ENCODE results near the gene KRT1. TPM values are rescaled to one million over a fixed set of nuclear protein-coding genes. Genes with fewer than 3 reads are reported as not detected.
"Not testable (repeated sequence)": the region's sequence is repeated elsewhere in the genome, so short reads cannot be mapped to it uniquely, and the experiment has no call there.

Gene KRT1
- total RNA-seq, 1 donor from 2014 or later = not detected

GRCh38 chr12:52714887-52715281, 34.7 kb upstream of the KRT1 start:
- H3K36me3 Mint-ChIP-seq (ENCODE audit: low read depth) = no peaks in the 10 kb centered on the region
- no peaks in the 10 kb centered on the region for H3K9me3 Mint-ChIP-seq
- DNase-seq (ENCODE audit: low read depth, low spot score) = no peak
- no peak for TF ChIP-seq CTCF (conservative IDR thresholded peaks at IDR 0.05)
- no peak overlapping the region for H3K27ac Mint-ChIP-seq (ENCODE audit: unreplicated experiment)
- peak overlapping the region; percentile 74 for H3K4me3 Mint-ChIP-seq
- peaks cover 12% of the 10 kb centered on the region for H3K4me1 Mint-ChIP-seq
- peaks cover 54% of the 10 kb centered on the region for H3K27me3 Mint-ChIP-seq (ENCODE audit: low read depth)

GRCh38 chr12:52713960-52714886, 34.0 kb upstream of the KRT1 start:
- no peak overlapping the region for H3K27ac Mint-ChIP-seq (ENCODE audit: unreplicated experiment)
- H3K27me3 Mint-ChIP-seq (ENCODE audit: low read depth) = peaks cover 53% of the 10 kb centered on the region
- TF ChIP-seq CTCF (conservative IDR thresholded peaks at IDR 0.05) = no peak
- peak; percentile 49 for DNase-seq (ENCODE audit: low read depth, low spot score)
- H3K4me1 Mint-ChIP-seq = peaks cover 12% of the 10 kb centered on the region
- H3K9me3 Mint-ChIP-seq = no peaks in the 10 kb centered on the region
- H3K4me3 Mint-ChIP-seq = peak overlapping the region; percentile 75
- H3K36me3 Mint-ChIP-seq (ENCODE audit: low read depth) = no peaks in the 10 kb centered on the region

GRCh38 chr12:52712122-52712521, 31.9 kb upstream of the KRT1 start:
- DNase-seq (ENCODE audit: low read depth, low spot score); H3K9me3 Mint-ChIP-seq; H3K27ac Mint-ChIP-seq (ENCODE audit: unreplicated experiment); H3K36me3 Mint-ChIP-seq (ENCODE audit: low read depth); H3K4me3 Mint-ChIP-seq: not testable (repeated sequence)
- peaks cover 23% of the 10 kb centered on the region for H3K4me1 Mint-ChIP-seq
- peaks cover 48% of the 10 kb centered on the region for H3K27me3 Mint-ChIP-seq (ENCODE audit: low read depth)

GRCh38 chr12:52710730-52711129, 30.5 kb upstream of the KRT1 start:
- DNase-seq (ENCODE audit: low read depth, low spot score) = no peak
- Mint-ChIP-seq H3K27me3 (ENCODE audit: low read depth) (peaks cover 37% of the 10 kb centered on the region), H3K4me1 (peaks cover 23% of the 10 kb centered on the region), H3K4me3 (no peak overlapping the region), H3K36me3 (ENCODE audit: low read depth) (no peaks in the 10 kb centered on the region), H3K27ac (ENCODE audit: unreplicated experiment) (no peak overlapping the region), H3K9me3 (no peaks in the 10 kb centered on the region)
- no peak for TF ChIP-seq CTCF (conservative IDR thresholded peaks at IDR 0.05)

- H3K36me3 Mint-ChIP-seq (ENCODE audit: low read depth) = no peaks in the 10 kb centered on the region
- no peak for TF ChIP-seq CTCF (conservative IDR thresholded peaks at IDR 0.05)
- DNase-seq (ENCODE audit: low read depth, low spot score) = no peak
- H3K9me3 Mint-ChIP-seq = no peaks in the 10 kb centered on the region
- H3K4me1 Mint-ChIP-seq = peaks cover 11% of the 10 kb centered on the region
- peaks cover 23% of the 10 kb centered on the region for H3K27me3 Mint-ChIP-seq (ENCODE audit: low read depth)
- H3K4me3 Mint-ChIP-seq = no peak overlapping the region
- H3K27ac Mint-ChIP-seq (ENCODE audit: unreplicated experiment) = no peak overlapping the region
Measured at GRCh38 chr12:52708010-52708409, 27.8 kb upstream of the KRT1 start.

GRCh38 chr12:52704464-52704863, 24.3 kb upstream of the KRT1 start:
- peaks cover 24% of the 10 kb centered on the region for H3K27me3 Mint-ChIP-seq (ENCODE audit: low read depth)
- peaks cover 11% of the 10 kb centered on the region for H3K4me1 Mint-ChIP-seq
- TF ChIP-seq CTCF (conservative IDR thresholded peaks at IDR 0.05) = no peak
- no peak overlapping the region for H3K4me3 Mint-ChIP-seq
- no peak overlapping the region for H3K27ac Mint-ChIP-seq (ENCODE audit: unreplicated experiment)
- H3K36me3 Mint-ChIP-seq (ENCODE audit: low read depth) = no peaks in the 10 kb centered on the region
- no peak for DNase-seq (ENCODE audit: low read depth, low spot score)
- H3K9me3 Mint-ChIP-seq = no peaks in the 10 kb centered on the region
